NCI-H748 treated with DMSO at 0.1 percent for 48 hours (cell line): ENCODE results near the gene MYL10.

Source experiments
- DNase-seq: peaks from one replicate; lab custom pipeline; 2025; lab: John Stamatoyannopoulos, UW

The MYL10 gene

DNA sequence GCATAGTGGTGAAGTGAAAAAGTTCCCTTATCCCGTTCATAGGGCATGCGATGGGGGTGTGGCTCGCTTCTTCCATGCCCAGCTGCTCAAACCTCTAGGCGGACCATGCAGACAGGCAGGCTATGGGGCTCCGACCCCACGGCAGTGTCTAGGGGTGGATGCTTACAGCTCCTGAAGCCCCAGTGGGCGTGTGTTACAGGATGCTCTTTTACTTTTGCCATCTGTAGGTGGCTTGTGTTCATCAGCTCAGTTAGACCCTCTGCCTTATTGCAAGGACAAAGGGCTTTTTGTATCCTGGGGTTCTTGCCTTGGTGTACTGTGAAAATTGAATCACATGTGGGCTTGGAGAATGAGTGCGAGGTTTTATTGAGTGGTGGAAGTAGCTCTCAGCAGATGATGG is at the start of gene MYL10:
Gene MYL10 (minus strand): TSS at position 126 of the 400 bp plus-strand sequence. CDS start 178 bp downstream, outside the sequence.
- DNase-seq, result no peak

DNA sequence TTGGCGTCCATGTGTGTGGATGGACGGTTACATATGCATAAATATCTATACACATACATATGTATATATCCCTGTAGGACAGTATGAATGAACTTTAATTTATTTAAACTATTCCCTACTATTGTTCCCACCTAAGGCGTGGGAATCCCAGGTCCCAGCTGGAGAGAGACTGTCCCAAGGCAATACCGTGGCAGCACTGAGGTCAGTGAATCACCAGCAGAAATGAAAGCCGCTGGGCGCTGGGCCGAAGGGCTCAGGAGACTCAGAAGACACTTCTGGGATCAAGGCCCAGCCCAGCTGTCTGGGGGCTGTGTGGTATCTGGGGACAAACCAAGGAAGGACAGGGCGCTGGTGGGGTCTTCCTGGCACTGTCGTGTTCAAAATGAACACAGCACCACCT is 49.6 kb upstream of the MYL10 start:
- DNase-seq, result no peak

- no peak for DNase-seq
Measured at GRCh38 chr7:101677797-101678479, 48.8 kb upstream of the MYL10 start.

DNA sequence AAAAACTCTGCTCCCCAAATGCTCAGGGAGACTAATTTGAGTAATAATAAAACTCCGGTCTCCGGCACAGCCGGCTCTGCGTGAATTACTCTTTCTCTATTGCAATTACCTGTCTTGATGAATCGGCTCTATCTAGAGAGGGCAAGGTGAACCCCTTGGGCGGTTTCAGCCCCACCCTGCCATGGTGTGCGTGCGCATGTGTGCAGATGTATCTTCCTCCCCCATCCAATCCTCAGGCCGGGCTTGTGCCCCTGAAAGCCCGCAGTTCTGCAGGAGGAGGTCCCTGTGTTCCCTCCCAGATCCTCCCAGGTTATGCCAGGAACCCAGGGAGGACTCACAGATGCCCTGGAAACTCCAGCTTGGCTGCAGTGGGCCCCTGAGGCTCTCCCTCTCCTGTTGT is 48.3 kb upstream of the MYL10 start:
- no peak for DNase-seq

DNA sequence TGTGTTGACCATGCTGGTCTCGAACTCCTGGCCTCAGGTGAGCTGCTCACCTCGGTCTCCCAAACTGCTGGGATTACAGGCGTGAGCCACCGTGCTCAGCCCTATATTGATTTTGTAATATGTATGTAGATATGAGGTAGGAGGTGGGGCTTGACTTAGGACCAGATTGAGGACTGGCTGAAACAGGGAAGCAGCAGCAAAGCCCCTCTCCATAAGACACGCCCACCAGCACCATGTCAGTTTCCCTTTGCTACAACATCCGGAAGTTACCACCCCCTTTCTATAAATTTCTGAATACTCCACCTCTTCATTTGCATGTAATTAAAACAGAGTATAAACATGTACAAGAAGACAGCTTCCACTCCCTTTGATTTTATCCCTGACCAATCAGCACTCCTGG is 47.9 kb upstream of the MYL10 start:
- no peak for DNase-seq

- no peak for DNase-seq
Measured at GRCh38 chr7:101676062-101676598, 47.0 kb upstream of the MYL10 start.

- DNase-seq, result no peak
Measured at GRCh38 chr7:101674439-101674838, 45.3 kb upstream of the MYL10 start.

DNA sequence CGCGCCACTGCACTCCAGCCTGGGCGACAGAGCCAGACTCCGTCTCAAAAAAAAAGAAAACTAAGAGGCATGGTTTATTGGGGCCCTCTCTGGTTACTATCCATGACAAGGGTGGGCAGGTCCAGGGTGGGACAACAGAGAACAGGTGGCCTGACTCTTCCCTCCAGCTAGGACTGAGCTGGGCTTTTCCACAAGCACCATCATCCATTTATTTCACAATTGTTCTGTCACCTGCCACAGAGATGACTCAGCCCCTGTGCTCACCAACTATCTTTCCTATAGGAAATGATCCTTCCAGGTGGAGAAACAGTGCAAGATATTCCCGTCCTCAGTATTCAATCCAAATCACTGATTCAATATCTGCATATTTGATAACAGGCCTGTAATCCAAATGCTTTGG is 44.9 kb upstream of the MYL10 start:
- no peak for DNase-seq

GRCh38 chr7:101673315-101673714 is 44.2 kb upstream of the MYL10 start:
- no peak for DNase-seq

GRCh38 chr7:101671371-101672356 is 42.6 kb upstream of the MYL10 start:
- no peak for DNase-seq

- DNase-seq, result no peak
Measured at GRCh38 chr7:101669307-101669706, 40.2 kb upstream of the MYL10 start.

DNA sequence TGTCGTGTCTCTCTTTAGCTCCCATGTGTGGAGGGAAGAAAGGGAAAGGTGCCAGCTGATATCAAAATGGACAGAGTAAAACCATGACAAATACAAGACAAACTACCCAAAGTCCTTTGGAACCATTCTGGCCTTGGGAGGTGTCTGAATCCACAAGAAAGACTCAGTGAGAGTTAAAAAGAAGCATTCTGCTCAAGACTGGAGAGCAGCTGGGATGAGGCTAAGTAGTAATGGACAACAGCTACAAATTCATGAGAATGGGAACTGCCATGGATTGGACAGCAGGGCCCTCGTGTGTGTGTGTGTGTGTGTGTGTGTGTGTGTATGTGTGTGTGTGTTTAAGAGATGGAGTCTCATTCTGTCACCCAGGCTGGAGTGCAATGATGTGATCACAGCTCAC is 39.6 kb upstream of the MYL10 start:
- no peak for DNase-seq

GRCh38 chr7:101667920-101668319 is 38.8 kb upstream of the MYL10 start:
- no peak for DNase-seq

GRCh38 chr7:101667399-101667798 is 38.3 kb upstream of the MYL10 start:
- no peak for DNase-seq

DNA sequence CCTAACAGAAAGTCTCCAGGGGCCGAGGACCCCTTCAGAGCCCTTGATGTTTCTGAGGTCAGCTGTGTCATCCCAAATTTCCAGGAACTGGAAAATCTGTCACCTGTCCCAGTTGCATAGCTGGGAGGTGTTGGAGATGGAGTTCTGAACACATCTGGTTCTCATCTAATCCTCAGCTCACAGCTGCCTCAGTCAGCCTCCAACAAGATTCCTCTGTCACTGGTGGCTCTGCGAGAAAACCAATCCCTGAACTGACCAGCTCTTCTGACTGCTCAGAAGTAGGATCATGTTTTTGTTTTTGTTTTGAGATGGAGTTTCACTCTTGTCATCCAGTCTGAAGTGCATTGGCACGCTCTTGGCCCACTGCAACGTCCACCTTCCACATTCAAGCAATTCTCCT is 37.6 kb upstream of the MYL10 start:
- no peak for DNase-seq

DNA sequence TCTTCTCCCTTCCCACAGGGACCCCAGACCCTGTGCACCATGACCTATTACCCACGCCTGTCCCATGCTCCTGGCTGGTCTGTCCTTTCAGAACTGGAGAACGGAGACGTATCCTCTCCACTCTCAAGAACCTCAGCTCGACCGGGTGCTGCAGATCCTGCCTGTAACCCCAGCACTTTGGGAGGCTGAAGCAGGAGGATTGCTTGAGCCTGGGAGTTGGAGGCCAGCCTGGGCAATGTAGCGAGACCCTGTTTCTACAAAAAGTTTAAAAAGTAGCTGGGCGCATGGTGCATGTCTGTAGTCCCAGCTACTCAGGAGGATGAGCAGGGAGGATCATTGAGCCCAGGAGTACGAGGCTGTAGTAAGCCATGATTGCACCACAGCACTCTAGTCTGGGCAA is 37.2 kb upstream of the MYL10 start:
- no peak for DNase-seq

- DNase-seq, result no peak
Measured at GRCh38 chr7:101664893-101665471, 35.9 kb upstream of the MYL10 start.

DNA sequence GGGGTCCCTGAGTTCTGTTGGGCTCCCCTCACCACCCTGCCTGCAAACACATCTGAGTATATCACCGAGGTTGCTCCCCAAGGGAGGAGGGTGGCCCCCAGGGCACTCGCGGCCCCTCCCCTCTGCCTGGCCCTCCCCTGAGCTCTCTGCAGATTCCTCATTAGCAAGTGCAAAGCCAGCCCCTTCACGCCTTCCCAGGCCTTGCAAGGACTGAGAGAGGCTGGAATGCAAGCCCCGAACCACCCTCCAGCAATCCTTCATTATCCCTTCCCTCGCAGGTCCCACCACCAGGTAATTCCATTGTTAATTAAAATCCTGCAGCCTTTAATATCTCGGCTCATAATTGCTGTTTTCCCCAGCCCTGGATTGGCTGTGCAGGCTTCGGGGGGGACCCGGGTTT is 35.3 kb upstream of the MYL10 start:
- DNase-seq, result no peak

DNA sequence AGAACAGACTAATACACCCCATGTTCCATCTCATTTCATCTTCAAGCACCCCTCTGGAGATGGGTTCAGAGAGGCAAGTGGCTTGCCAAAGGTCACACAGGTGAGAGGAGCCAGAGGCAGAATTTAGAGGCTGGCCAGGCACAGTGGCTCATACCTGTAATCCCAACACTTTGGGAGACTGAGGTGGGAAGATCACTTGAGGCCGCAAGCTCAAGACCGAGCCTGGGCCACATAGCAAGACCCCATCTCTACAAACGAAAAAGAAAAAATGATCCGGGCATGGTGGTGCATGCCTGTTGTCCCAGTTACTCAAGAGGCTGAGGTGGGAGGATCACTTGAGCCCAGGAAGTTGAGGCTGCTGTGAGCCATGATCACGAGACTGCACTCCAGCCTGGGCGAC is 34.7 kb upstream of the MYL10 start:
- no peak for DNase-seq

- DNase-seq, result no peak
Measured at GRCh38 chr7:101662447-101662998, 33.4 kb upstream of the MYL10 start.

- DNase-seq, result no peak
Measured at GRCh38 chr7:101659706-101660105, 30.6 kb upstream of the MYL10 start.

DNA sequence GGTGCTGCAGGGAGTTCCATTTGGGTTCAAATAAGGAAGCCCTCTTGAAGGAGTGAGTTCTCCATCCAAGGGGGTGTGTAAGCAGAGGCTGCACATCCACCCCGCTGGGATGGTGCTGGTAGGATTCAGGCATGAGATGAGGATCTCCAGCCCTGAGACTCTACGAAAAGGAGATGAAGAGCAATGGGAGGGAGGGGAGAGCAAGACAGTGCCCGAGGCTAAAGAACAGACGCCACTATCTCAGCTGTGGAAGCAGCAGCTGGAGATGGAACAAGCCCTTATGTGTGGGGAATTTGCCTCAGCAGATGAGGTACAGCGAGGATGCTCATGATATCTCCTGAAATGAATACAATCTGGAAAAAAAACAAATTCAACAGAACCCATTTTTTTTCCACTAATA is 28.1 kb upstream of the MYL10 start:
- no peak for DNase-seq
